Measurements from ENCODE around the gene SLC5A11.

DNA sequence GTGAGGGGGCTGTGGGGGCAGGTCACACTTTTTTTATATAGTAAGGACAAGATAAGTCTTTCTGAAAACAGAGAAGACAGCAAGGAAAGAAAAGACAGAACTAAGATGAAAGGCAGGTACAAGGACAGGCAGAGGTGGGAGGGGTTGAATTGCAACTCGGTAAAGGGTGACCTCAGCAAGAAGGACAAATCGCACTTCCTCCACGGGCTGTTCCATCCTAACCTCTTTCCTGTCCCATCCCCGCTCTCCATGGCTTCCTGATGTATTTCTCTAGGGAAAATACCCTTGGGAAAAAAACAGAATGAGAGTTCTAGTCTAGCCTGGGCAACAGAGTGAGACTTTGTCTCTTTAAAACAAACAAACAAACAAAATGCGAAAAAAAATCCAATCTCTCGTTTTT is 112.1 kb downstream of the SLC5A11 start:
- TF ChIP-seq RXRA (IDR thresholded peaks at IDR 0.05) (no peak), TAF1 (conservative IDR thresholded peaks at IDR 0.05) (no peak), JUND (IDR thresholded peaks at IDR 0.05) (no peak), YY1 (IDR thresholded peaks at IDR 0.05) (no peak), RAD21 (IDR thresholded peaks at IDR 0.05) (no peak)
- TF ChIP-seq, protein P1, sequence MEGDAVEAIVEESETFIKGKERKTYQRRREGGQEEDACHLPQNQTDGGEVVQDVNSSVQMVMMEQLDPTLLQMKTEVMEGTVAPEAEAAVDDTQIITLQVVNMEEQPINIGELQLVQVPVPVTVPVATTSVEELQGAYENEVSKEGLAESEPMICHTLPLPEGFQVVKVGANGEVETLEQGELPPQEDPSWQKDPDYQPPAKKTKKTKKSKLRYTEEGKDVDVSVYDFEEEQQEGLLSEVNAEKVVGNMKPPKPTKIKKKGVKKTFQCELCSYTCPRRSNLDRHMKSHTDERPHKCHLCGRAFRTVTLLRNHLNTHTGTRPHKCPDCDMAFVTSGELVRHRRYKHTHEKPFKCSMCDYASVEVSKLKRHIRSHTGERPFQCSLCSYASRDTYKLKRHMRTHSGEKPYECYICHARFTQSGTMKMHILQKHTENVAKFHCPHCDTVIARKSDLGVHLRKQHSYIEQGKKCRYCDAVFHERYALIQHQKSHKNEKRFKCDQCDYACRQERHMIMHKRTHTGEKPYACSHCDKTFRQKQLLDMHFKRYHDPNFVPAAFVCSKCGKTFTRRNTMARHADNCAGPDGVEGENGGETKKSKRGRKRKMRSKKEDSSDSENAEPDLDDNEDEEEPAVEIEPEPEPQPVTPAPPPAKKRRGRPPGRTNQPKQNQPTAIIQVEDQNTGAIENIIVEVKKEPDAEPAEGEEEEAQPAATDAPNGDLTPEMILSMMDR (IDR thresholded peaks at IDR 0.05; ENCODE audit: low read depth, low read length, missing input control) = no peak
- TF ChIP-seq, protein P2, sequence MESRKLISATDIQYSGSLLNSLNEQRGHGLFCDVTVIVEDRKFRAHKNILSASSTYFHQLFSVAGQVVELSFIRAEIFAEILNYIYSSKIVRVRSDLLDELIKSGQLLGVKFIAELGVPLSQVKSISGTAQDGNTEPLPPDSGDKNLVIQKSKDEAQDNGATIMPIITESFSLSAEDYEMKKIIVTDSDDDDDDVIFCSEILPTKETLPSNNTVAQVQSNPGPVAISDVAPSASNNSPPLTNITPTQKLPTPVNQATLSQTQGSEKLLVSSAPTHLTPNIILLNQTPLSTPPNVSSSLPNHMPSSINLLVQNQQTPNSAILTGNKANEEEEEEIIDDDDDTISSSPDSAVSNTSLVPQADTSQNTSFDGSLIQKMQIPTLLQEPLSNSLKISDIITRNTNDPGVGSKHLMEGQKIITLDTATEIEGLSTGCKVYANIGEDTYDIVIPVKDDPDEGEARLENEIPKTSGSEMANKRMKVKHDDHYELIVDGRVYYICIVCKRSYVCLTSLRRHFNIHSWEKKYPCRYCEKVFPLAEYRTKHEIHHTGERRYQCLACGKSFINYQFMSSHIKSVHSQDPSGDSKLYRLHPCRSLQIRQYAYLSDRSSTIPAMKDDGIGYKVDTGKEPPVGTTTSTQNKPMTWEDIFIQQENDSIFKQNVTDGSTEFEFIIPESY (IDR thresholded peaks at IDR 0.05) = no peak
- TF ChIP-seq, protein P3, sequence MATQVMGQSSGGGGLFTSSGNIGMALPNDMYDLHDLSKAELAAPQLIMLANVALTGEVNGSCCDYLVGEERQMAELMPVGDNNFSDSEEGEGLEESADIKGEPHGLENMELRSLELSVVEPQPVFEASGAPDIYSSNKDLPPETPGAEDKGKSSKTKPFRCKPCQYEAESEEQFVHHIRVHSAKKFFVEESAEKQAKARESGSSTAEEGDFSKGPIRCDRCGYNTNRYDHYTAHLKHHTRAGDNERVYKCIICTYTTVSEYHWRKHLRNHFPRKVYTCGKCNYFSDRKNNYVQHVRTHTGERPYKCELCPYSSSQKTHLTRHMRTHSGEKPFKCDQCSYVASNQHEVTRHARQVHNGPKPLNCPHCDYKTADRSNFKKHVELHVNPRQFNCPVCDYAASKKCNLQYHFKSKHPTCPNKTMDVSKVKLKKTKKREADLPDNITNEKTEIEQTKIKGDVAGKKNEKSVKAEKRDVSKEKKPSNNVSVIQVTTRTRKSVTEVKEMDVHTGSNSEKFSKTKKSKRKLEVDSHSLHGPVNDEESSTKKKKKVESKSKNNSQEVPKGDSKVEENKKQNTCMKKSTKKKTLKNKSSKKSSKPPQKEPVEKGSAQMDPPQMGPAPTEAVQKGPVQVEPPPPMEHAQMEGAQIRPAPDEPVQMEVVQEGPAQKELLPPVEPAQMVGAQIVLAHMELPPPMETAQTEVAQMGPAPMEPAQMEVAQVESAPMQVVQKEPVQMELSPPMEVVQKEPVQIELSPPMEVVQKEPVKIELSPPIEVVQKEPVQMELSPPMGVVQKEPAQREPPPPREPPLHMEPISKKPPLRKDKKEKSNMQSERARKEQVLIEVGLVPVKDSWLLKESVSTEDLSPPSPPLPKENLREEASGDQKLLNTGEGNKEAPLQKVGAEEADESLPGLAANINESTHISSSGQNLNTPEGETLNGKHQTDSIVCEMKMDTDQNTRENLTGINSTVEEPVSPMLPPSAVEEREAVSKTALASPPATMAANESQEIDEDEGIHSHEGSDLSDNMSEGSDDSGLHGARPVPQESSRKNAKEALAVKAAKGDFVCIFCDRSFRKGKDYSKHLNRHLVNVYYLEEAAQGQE (IDR thresholded peaks at IDR 0.05) = no peak
- TF ChIP-seq, protein P4, sequence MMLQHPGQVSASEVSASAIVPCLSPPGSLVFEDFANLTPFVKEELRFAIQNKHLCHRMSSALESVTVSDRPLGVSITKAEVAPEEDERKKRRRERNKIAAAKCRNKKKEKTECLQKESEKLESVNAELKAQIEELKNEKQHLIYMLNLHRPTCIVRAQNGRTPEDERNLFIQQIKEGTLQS (IDR thresholded peaks at IDR 0.05) = no peak

All from liver (tissue), 3 donors.